IMR-90 (cell line): ENCODE measurements around the gene RGSL1. TPM values are rescaled to one million over a fixed set of nuclear protein-coding genes. Genes with fewer than 3 reads are reported as not detected.

Source experiments
- microRNA-seq, 2 experiments: library from miRNA; stranded (forward) in 1 of 2; unstranded in 1 of 2; fragments of 10-50 nt in 1 of 2; fragments of <30 nt in 1 of 2; gene quantifications in 1 of 2; microRNA quantifications in 1 of 2; one replicate each; pipeline versions ENCODE3 to v1.1.0; 2013 to 2020; ENCODE audit not compliant: insufficient read depth in 1 of 2, insufficient read length in 1 of 2, unreplicated experiment in 1 of 2
- polyA plus RNA-seq, 3 experiments: library from polyadenylated mRNA; depleted of rRNA; stranded (reverse); fragments of >200 nt; gene quantifications; 2 replicates each; pipeline ENCODE4 v1.2.3, GENCODE V29; 2012; ENCODE audit warnings: low replicate concordance in 1 of 3
- small RNA-seq, 5 experiments: library from RNA; depleted of rRNA; stranded (forward); fragments of <200 nt; gene quantifications; one replicate each; pipeline ENCODE3, GENCODE V24; 2012
- total RNA-seq: library from RNA; depleted of rRNA; stranded (reverse); fragments of >200 nt; gene quantifications from 2 replicates; pipeline ENCODE4 v1.2.3, GENCODE V29; 2012; rRNA removed

The RGSL1 gene
- total and polyA plus RNA-seq, 2 of the 4 experiments (the other 2 are of a cell fraction), result not detected

Small RNA genes lying within 50 kb of the gene (microRNA-seq; reads per million reads assigned to microRNA genes)
- not detected for gene RF00017 (ENCODE audit: insufficient read depth, insufficient read length)

Small RNA genes lying within 50 kb of the gene (small RNA-seq; reads per million reads assigned to genes)
- 0 reads per million in 5 experiments for gene RF00017

Other genes with a start within 250 kb of the RGSL1 start
- 236 and 385 TPM in 2 replicates for gene GLUL, start 58.4 kb upstream of the RGSL1 start, total RNA-seq
- gene GLUL, start 58.4 kb upstream of the RGSL1 start, polyA plus RNA-seq (2012; rRNA removed), result 131 and 149 TPM in 2 replicates
- gene TEDDM1, start 49.5 kb upstream of the RGSL1 start, total RNA-seq, result not detected in 2 replicates
- not detected in 2 replicates for gene TEDDM1, start 49.5 kb upstream of the RGSL1 start, polyA plus RNA-seq (2012; rRNA removed)
- 6.4 and 6.5 TPM in 2 replicates for gene RNASEL, start 139.1 kb downstream of the RGSL1 start, total RNA-seq
- gene RNASEL, start 139.1 kb downstream of the RGSL1 start, polyA plus RNA-seq (2012; rRNA removed), result 1.8 and 2.5 TPM in 2 replicates
- 0.18 and 0.28 TPM in 2 replicates for gene RGS16, start 154.2 kb downstream of the RGSL1 start, total RNA-seq
- 0.15 and 0.16 TPM in 2 replicates for gene RGS16, start 154.2 kb downstream of the RGSL1 start, polyA plus RNA-seq (2012; rRNA removed)
- gene RGS8, start 234.4 kb downstream of the RGSL1 start, total RNA-seq, result not detected in 2 replicates
- not detected in 2 replicates for gene RGS8, start 234.4 kb downstream of the RGSL1 start, polyA plus RNA-seq (2012; rRNA removed)